Neural cell (in vitro differentiated cells): ENCODE results near the gene CFAP20DC. TPM values are rescaled to one million over a fixed set of nuclear protein-coding genes. Genes with fewer than 3 reads are reported as not detected.

Source experiments
- H2AFZ ChIP-seq: fragments of 200-600, 300-800 bp; sonication (generic), shearing (Covaris generic); 2 replicates; pipeline ENCODE4 v1.6.0; 2014; ENCODE audit warnings: low read depth, mild to moderate bottlenecking, antibody characterized with exemption, low read length, moderate library complexity
- H3F3A ChIP-seq: fragments of 200-600 bp; shearing (Covaris generic); 2 replicates; pipeline ENCODE4 v1.6.1; 2016; ENCODE audit warnings: mild to moderate bottlenecking, moderate library complexity, mixed read lengths, antibody characterized with exemption, low read length; ENCODE audit not compliant: insufficient read depth, poor library complexity, severe bottlenecking
- H3K27ac ChIP-seq: fragments of 200-600, 300-800 bp; sonication (generic), shearing (Covaris generic); 2 replicates; pipeline ENCODE4 v1.5.1; 2014; ENCODE audit warnings: mild to moderate bottlenecking, low read length, moderate library complexity
- H3K27me3 ChIP-seq: fragments of 300-800, 200-600 bp; sonication (generic), shearing (Covaris generic); 2 replicates; pipeline ENCODE4 v1.6.0; 2014; ENCODE audit warnings: mild to moderate bottlenecking, low read depth, low read length, moderate library complexity; ENCODE audit not compliant: insufficient read depth
- H3K36me3 ChIP-seq: fragments of 300-800, 200-600 bp; sonication (generic), shearing (Covaris generic); 2 replicates; pipeline ENCODE4 v1.5.1; 2014; ENCODE audit warnings: mild to moderate bottlenecking, antibody characterized with exemption, low read length, moderate library complexity; ENCODE audit not compliant: insufficient read depth
- H3K4me2 ChIP-seq: fragments of 300-800, 200-600 bp; sonication (generic), shearing (Covaris generic); 2 replicates; pipeline ENCODE4 v1.6.0; 2014; ENCODE audit warnings: mild to moderate bottlenecking, low read length
- H3K4me3 ChIP-seq: fragments of 300-800, 200-600 bp; sonication (generic), shearing (Covaris generic); 2 replicates; pipeline ENCODE4 v1.5.1; 2014; ENCODE audit warnings: mild to moderate bottlenecking, low read length, moderate library complexity
- H3K79me2 ChIP-seq: fragments of 200-600 bp; shearing (Covaris generic); replicated peaks from 2 replicates; pipeline ENCODE4 v1.6.0; 2014; ENCODE audit warnings: mild to moderate bottlenecking, low read length, moderate library complexity; ENCODE audit not compliant: insufficient read depth
- H3K9ac ChIP-seq: fragments of 300-800, 200-600 bp; sonication (generic), shearing (Covaris generic); 2 replicates; pipeline ENCODE4 v1.6.1; 2016; ENCODE audit warnings: mild to moderate bottlenecking, low read length, mixed read lengths
- H3K9me2 ChIP-seq: fragments of 200-600 bp; shearing (Covaris generic); 2 replicates; pipeline ENCODE4 v1.6.1; 2016; ENCODE audit warnings: mild to moderate bottlenecking, low read length, mixed read lengths; ENCODE audit not compliant: insufficient read depth
- H3K9me3 ChIP-seq: fragments of 200-600, 300-800 bp; sonication (generic), shearing (Covaris generic); 2 replicates; pipeline ENCODE4 v1.6.1; 2016; ENCODE audit warnings: mild to moderate bottlenecking, mixed run types, low read length, moderate library complexity, mixed read lengths
- H4K20me1 ChIP-seq: fragments of 200-600 bp; shearing (Covaris generic); 2 replicates; pipeline ENCODE4 v1.6.1; 2016; ENCODE audit warnings: mild to moderate bottlenecking, mixed run types; ENCODE audit not compliant: insufficient read depth
- EP300 ChIP-seq: fragments of 450-650 bp; conservative IDR thresholded peaks from 2 replicates; pipeline ENCODE4 v1.6.1; 2014; ENCODE audit warnings: antibody characterized with exemption, mild to moderate bottlenecking, moderate library complexity; ENCODE audit not compliant: poor library complexity, severe bottlenecking
- EZH2 ChIP-seq: fragments of 200-600, 300-800 bp; shearing (Covaris generic), sonication (generic); IDR thresholded peaks from 2 replicates; pipeline ENCODE4 v1.6.1; 2014; ENCODE audit warnings: antibody characterized with exemption, low read length, borderline replicate concordance, mild to moderate bottlenecking; ENCODE audit not compliant: insufficient read depth, poor library complexity, severe bottlenecking
- MXI1 ChIP-seq: fragments of 450-650 bp; conservative IDR thresholded peaks from 2 replicates; pipeline ENCODE4 v1.6.1; 2014; ENCODE audit warnings: antibody characterized with exemption, mild to moderate bottlenecking; ENCODE audit not compliant: poor library complexity, severe bottlenecking
- POLR2AphosphoS5 ChIP-seq: IDR thresholded peaks from 2 replicates; pipeline ENCODE4 v1.6.1; 2012
- RAD21 ChIP-seq: fragments of 450-650 bp; conservative IDR thresholded peaks from 2 replicates; pipeline ENCODE4 v1.6.1; 2014; ENCODE audit warnings: antibody characterized with exemption, mild to moderate bottlenecking, moderate library complexity
- SMC3 ChIP-seq: fragments of 450-650 bp; conservative IDR thresholded peaks from 2 replicates; pipeline ENCODE4 v1.6.1; 2014; ENCODE audit warnings: antibody characterized with exemption, mild to moderate bottlenecking, moderate library complexity; ENCODE audit not compliant: poor library complexity
- TAF1 ChIP-seq: IDR thresholded peaks from 2 replicates; pipeline ENCODE4 v1.6.1; 2012; ENCODE audit warnings: low read depth
- polyA plus RNA-seq: library from polyadenylated mRNA; depleted of rRNA; stranded (reverse); fragments of >200 nt; gene quantifications from 2 replicates; pipeline ENCODE4 v1.2.3, GENCODE V29; 2014
- TF ChIP-seq, protein P1 (sequence below): fragments of 450-650 bp; IDR thresholded peaks from 2 replicates; pipeline ENCODE4 v1.5.1; 2014; ENCODE audit warnings: antibody characterized with exemption, mild to moderate bottlenecking, moderate library complexity; ENCODE audit not compliant: poor library complexity, severe bottlenecking
- TF ChIP-seq, protein P2 (sequence below): IDR thresholded peaks from 2 replicates; pipeline ENCODE4 v1.6.1; 2012; ENCODE audit warnings: borderline replicate concordance

Gene CFAP20DC
- polyA plus RNA-seq, 1 donor from 2014 or later = not detected

DNA sequence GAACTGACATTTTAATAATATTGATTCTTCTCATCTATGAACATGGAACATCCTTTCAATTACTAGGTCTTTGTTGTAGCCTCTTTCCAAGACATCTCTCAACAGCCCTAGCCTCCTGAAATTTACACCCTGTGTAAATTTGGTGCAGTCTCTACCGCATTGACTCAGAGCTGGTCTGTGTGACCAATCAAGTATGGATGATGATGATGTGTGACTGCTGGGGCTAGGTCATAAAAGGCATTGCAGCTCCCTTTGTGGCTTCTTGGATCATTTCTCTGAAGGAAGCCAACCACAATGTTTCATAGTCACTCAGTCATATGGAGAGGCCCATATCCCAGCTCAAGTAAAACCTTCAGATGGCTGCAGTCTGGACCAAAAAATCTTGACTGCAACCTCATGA lies 321.1 kb downstream of the CFAP20DC start:
- Histone ChIP-seq H3K4me2 (no peak overlapping the region), H3K36me3 (no peaks in the 10 kb centered on the region), H3K27ac (no peak overlapping the region), H3K9ac (no peak overlapping the region), H3K9me2 (no peaks in the 10 kb centered on the region), H3K4me3 (no peak overlapping the region), H3F3A (no peaks in the 10 kb centered on the region), H3K27me3 (no peaks in the 10 kb centered on the region), H3K9me3 (no peaks in the 10 kb centered on the region), H2AFZ (no peak overlapping the region), H3K79me2 (no peaks in the 10 kb centered on the region), H4K20me1 (no peaks in the 10 kb centered on the region)
- TF ChIP-seq POLR2AphosphoS5 (no peak), SMC3 (no peak), EP300 (no peak), MXI1 (no peak), RAD21 (no peak), TAF1 (no peak), EZH2 (no peak)
- TF ChIP-seq, protein P1, sequence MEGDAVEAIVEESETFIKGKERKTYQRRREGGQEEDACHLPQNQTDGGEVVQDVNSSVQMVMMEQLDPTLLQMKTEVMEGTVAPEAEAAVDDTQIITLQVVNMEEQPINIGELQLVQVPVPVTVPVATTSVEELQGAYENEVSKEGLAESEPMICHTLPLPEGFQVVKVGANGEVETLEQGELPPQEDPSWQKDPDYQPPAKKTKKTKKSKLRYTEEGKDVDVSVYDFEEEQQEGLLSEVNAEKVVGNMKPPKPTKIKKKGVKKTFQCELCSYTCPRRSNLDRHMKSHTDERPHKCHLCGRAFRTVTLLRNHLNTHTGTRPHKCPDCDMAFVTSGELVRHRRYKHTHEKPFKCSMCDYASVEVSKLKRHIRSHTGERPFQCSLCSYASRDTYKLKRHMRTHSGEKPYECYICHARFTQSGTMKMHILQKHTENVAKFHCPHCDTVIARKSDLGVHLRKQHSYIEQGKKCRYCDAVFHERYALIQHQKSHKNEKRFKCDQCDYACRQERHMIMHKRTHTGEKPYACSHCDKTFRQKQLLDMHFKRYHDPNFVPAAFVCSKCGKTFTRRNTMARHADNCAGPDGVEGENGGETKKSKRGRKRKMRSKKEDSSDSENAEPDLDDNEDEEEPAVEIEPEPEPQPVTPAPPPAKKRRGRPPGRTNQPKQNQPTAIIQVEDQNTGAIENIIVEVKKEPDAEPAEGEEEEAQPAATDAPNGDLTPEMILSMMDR = no peak
- TF ChIP-seq, protein P2, sequence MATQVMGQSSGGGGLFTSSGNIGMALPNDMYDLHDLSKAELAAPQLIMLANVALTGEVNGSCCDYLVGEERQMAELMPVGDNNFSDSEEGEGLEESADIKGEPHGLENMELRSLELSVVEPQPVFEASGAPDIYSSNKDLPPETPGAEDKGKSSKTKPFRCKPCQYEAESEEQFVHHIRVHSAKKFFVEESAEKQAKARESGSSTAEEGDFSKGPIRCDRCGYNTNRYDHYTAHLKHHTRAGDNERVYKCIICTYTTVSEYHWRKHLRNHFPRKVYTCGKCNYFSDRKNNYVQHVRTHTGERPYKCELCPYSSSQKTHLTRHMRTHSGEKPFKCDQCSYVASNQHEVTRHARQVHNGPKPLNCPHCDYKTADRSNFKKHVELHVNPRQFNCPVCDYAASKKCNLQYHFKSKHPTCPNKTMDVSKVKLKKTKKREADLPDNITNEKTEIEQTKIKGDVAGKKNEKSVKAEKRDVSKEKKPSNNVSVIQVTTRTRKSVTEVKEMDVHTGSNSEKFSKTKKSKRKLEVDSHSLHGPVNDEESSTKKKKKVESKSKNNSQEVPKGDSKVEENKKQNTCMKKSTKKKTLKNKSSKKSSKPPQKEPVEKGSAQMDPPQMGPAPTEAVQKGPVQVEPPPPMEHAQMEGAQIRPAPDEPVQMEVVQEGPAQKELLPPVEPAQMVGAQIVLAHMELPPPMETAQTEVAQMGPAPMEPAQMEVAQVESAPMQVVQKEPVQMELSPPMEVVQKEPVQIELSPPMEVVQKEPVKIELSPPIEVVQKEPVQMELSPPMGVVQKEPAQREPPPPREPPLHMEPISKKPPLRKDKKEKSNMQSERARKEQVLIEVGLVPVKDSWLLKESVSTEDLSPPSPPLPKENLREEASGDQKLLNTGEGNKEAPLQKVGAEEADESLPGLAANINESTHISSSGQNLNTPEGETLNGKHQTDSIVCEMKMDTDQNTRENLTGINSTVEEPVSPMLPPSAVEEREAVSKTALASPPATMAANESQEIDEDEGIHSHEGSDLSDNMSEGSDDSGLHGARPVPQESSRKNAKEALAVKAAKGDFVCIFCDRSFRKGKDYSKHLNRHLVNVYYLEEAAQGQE = no peak

DNA sequence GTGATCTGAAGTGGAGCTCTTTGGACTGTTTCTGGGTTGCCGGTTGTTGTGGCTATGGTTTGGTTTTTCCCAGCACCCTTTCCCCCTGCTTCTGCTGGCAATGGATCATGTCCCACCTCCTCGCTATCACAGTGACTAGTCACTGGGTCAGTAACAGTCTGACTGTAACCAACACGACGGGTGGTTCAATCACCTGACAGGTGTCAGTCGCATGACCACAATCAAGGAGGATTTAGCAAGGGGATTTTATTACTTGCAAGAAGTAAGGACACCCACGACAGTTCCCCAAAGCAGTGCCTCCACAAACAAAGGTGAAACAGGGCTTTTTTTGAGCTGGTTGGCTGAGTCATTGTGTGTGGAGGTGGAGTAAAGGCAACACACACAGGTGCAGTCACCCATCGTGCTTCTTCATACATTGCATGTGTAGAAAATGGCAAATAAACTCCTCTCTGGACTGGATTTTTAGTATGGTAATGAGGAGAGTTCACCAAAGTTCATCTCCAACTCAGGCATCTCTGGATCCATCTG lies 324.4 kb downstream of the CFAP20DC start:
- Histone ChIP-seq H3K79me2 (no peaks in the 10 kb centered on the region), H3K9me3 (no peaks in the 10 kb centered on the region), H3K27ac (no peak overlapping the region), H3K36me3 (no peaks in the 10 kb centered on the region), H3K4me3 (no peak overlapping the region), H4K20me1 (no peaks in the 10 kb centered on the region), H3K9me2 (no peaks in the 10 kb centered on the region), H3K4me2 (no peak overlapping the region), H3K9ac (no peak overlapping the region), H3F3A (no peaks in the 10 kb centered on the region), H2AFZ (no peak overlapping the region), H3K27me3 (no peaks in the 10 kb centered on the region)
- TF ChIP-seq EP300 = no peak
- TF ChIP-seq POLR2AphosphoS5 = no peak
- TF ChIP-seq EZH2 = no peak
- no peak for TF ChIP-seq RAD21
- TF ChIP-seq MXI1 = no peak
- TF ChIP-seq, protein P1 = no peak
- TF ChIP-seq, protein P2 = no peak
- no peak for TF ChIP-seq SMC3
